Mesothelial cell of epicardium (in vitro differentiated cells): ENCODE results near the gene HEYL. TPM values are rescaled to one million over a fixed set of nuclear protein-coding genes. Genes with fewer than 3 reads are reported as not detected.
A peak's percentile ranks its signal among the peaks of the same experiment; 100 is the strongest.

ENCODE experiments used
- DNase-seq, 2 experiments: peaks; one replicate each; pipeline ENCODE4 v3.0.0; 2021; ENCODE audit warnings: low spot score in 2 of 2; ENCODE audit not compliant: unreplicated experiment in 2 of 2
- H3K27ac Mint-ChIP-seq: 2 replicates; pipeline ENCODE4 v1.8.0; 2021; ENCODE audit warnings: mixed read lengths
- H3K27me3 Mint-ChIP-seq: 2 replicates; pipeline ENCODE4 v1.8.0; 2021; ENCODE audit warnings: low read depth, mixed read lengths
- H3K36me3 Mint-ChIP-seq: 2 replicates; pipeline ENCODE4 v1.8.0; 2021; ENCODE audit warnings: mixed read lengths
- H3K4me1 Mint-ChIP-seq: 2 replicates; pipeline ENCODE4 v1.8.0; 2021; ENCODE audit warnings: mixed read lengths
- H3K4me3 Mint-ChIP-seq: 2 replicates; pipeline ENCODE4 v1.8.0; 2021; ENCODE audit warnings: mild to moderate bottlenecking, moderate library complexity, mixed read lengths
- H3K9me3 Mint-ChIP-seq: 2 replicates; pipeline ENCODE4 v1.8.0; 2021; ENCODE audit warnings: mixed read lengths
- total RNA-seq: library from RNA; stranded (reverse); gene quantifications from 3 replicates; pipeline ENCODE4 v1.2.1, GENCODE V29; 2021
- TF ChIP-seq, protein P1 (sequence below): fragments of 200-600 bp; sonication (generic); IDR thresholded peaks from one replicate; pipeline ENCODE4 v1.5.0; 2021; ENCODE audit warnings: antibody characterized with exemption; ENCODE audit not compliant: unreplicated experiment

Gene HEYL
- total RNA-seq, 1 donor from 2014 or later = 5.6 TPM

DNA sequence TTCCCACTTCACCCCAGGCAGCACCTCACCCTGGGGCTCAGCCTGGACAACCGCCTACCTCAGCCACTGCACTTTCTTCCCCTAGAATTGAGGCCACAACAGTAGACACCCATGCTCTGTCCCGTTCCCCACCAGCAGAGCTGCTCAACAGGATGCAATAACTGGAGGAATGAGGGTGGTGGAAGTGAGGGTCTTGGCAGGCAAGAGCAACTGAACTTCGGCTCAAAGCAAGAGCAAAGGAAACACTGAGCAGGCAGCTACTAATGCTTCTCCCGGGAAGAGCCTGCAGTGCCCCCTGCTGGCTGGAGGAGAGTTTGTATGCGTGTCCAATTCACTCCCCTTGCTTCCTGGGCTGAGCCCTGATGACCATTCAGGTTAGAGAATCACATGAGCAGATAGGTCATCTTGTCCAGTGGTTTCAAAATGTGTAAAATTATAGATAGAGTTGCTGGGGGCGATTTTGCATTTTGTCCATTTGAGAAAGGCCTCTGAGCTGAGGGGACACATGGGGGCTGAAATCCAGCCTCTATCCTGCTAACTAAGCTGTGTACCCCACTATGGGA lies 18.6 kb upstream of the HEYL start:
- TF ChIP-seq, protein P1, sequence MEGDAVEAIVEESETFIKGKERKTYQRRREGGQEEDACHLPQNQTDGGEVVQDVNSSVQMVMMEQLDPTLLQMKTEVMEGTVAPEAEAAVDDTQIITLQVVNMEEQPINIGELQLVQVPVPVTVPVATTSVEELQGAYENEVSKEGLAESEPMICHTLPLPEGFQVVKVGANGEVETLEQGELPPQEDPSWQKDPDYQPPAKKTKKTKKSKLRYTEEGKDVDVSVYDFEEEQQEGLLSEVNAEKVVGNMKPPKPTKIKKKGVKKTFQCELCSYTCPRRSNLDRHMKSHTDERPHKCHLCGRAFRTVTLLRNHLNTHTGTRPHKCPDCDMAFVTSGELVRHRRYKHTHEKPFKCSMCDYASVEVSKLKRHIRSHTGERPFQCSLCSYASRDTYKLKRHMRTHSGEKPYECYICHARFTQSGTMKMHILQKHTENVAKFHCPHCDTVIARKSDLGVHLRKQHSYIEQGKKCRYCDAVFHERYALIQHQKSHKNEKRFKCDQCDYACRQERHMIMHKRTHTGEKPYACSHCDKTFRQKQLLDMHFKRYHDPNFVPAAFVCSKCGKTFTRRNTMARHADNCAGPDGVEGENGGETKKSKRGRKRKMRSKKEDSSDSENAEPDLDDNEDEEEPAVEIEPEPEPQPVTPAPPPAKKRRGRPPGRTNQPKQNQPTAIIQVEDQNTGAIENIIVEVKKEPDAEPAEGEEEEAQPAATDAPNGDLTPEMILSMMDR = peak; percentile 67
- Mint-ChIP-seq H3K4me1 (no peaks in the 10 kb centered on the region), H3K27ac (no peak overlapping the region), H3K27me3 (peaks cover 78% of the 10 kb centered on the region), H3K4me3 (peak overlapping the region; percentile 36), H3K36me3 (no peaks in the 10 kb centered on the region), H3K9me3 (no peaks in the 10 kb centered on the region)
- peak; percentile 45 to 59 for DNase-seq

DNA sequence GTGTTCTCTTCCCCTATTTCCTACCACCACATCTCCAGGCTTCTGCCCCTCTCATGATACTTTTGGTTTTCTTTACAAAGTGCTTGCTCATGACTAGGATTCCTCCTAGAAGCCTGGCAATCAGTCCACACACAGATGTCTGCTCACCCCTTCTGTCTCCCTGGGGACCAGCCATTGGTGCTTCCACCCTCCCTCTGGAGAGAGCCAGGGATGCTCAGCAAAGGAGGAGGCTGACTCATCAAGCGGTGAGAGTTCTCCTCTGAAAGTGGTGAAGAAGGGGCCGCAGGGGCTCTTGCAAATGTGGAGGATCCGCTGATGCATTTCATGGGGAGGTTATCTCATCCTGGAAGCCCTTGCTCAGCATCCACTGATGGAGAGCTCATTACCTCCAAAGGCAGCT lies 18.0 kb upstream of the HEYL start:
- Mint-ChIP-seq H3K9me3 (no peaks in the 10 kb centered on the region), H3K4me1 (no peaks in the 10 kb centered on the region), H3K27ac (no peak overlapping the region), H3K27me3 (peaks cover 73% of the 10 kb centered on the region), H3K36me3 (no peaks in the 10 kb centered on the region), H3K4me3 (no peak overlapping the region)
- no peak for DNase-seq
- TF ChIP-seq, protein P1 = no peak

DNA sequence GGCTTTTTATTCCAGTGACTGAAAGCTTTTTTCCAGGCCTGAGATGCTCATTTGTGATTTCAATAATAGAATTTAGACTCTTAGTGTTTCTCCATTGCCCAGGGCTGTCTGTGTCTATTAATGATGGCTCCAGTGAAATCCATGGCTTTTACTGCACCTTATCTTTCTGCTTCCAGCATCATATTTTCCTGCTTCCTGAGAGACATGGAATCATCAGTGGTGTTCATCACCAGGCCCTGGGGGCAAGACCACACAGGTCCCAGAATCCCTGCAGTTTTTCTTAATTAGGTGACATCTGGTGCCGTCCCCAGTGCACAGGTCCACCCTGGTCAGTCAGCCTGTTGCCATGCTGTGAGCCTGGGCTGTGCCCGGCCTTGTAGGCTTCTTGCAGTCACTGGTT lies 16.9 kb upstream of the HEYL start:
- Mint-ChIP-seq H3K27me3 (peaks cover 63% of the 10 kb centered on the region), H3K36me3 (no peaks in the 10 kb centered on the region), H3K9me3 (no peaks in the 10 kb centered on the region), H3K4me3 (no peak overlapping the region), H3K27ac (no peak overlapping the region), H3K4me1 (no peaks in the 10 kb centered on the region)
- TF ChIP-seq, protein P1 = no peak
- no peak for DNase-seq

DNA sequence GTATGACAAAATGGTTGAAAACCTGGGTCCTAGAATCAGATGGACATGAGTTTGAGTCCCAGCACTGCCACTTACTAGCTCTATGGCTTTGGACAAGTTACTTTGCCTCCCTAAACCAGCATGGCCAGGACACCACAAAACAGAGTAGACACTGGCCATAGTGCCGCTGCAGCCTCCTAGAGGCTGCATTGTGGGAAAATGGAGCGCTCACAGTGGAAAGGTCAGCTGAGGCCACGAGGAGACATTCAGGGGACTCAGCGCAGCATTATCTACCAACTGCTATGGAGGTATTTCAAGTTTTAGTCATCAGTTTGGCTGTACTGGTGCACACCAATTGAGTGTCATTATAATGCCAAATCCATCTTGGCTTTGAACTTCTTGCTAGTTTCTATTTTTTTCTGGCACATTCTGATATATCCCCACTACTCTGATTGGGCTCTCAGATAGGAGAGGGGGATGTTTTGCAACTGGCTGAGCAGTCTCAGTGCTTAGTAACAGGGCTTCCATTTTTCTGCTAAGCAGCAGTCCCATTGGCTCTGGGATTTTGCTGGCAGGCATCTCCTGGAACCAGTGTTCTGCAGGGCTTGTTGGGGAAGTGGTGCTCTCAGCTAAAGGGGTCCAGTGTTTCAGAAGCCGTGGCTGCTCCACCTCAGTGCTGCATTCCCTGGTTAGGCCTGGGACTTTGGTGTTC lies 16.3 kb upstream of the HEYL start:
- Mint-ChIP-seq H3K27ac (no peak overlapping the region), H3K36me3 (no peaks in the 10 kb centered on the region), H3K4me1 (no peaks in the 10 kb centered on the region), H3K4me3 (no peak overlapping the region), H3K9me3 (no peaks in the 10 kb centered on the region), H3K27me3 (peaks cover 56% of the 10 kb centered on the region)
- no peak for DNase-seq
- TF ChIP-seq, protein P1 = no peak

DNA sequence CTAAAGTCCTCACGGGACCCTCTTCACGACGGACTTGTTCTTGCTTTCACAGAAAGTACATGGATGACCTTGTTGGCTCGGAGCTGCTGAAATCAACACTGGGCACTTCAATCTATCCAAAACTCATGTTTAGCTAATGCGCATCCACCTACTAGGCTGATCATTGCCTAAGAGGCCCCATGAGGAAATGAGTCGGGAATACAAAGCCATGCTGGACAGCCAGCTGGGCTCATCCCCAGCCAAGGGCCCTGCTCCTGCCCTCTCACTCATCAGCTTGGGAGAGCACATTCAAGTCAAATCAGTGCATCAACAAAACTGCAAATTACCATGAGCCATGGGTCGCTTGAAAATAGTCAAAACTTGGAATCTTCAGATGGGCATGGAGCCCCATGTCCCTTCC lies 14.8 kb upstream of the HEYL start:
- no peak overlapping the region for H3K27ac Mint-ChIP-seq
- no peak overlapping the region for H3K4me3 Mint-ChIP-seq
- DNase-seq = no peak
- TF ChIP-seq, protein P1 = no peak
- peaks cover 42% of the 10 kb centered on the region for H3K27me3 Mint-ChIP-seq
- H3K9me3 Mint-ChIP-seq = no peaks in the 10 kb centered on the region
- no peaks in the 10 kb centered on the region for H3K36me3 Mint-ChIP-seq
- peaks cover 3% of the 10 kb centered on the region for H3K4me1 Mint-ChIP-seq
